ENCODE measurements around the gene PAM. TPM values are rescaled to one million over a fixed set of nuclear protein-coding genes. Genes with fewer than 3 reads are reported as not detected.
A peak's percentile ranks its signal among the peaks of the same experiment; 100 is the strongest.

The PAM gene
- total RNA-seq, 1 experiment from 2014 or later = 257 TPM

- ChIA-PET POLR2A (interaction anchor here (1.0 to 1.3 kb wide), 2 partner anchors 40 to 110 kb away, joined by 4 read pairs; no protein-coding TSS in a partner anchor), RAD21 (ENCODE audit: low non-redundant PET in 1 of 2, low total read pairs in 2 of 2, uncharacterized antibody in 2 of 2, unreplicated experiment in 2 of 2) (no interaction called here), CTCF (interaction anchor here (1.1 to 1.2 kb wide), 2 partner anchors 24 to 74 kb away, joined by 3 to 4 read pairs; no protein-coding TSS in a partner anchor)
- H2AFZ ChIP-seq (ENCODE audit: low read depth, low read length, poor library complexity, severe bottlenecking) = no peak overlapping the region
- no peaks in the 10 kb centered on the region for H3K9me3 ChIP-seq (ENCODE audit: control insufficient read depth in 1 of 2, insufficient read depth in 1 of 2, low read depth in 1 of 2, low read length in 2 of 2)
- H3K4me2 ChIP-seq (ENCODE audit: low read length) = peak overlapping the region; percentile 91
- ATAC-seq (peak; percentile 78), DNase-seq (ENCODE audit: low read depth, low spot score) (peak; percentile 69)
- peak overlapping the region; percentile 95 to 99 for H3K4me3 ChIP-seq (replicated peaks in 1 of 2; ENCODE audit: low read depth in 1 of 2, low read length in 2 of 2)
- TSS peak; percentile 83 for BruUV-seq (replicated peaks)
- H4K20me1 ChIP-seq (ENCODE audit: insufficient read depth) = no peaks in the 10 kb centered on the region
- no peaks in the 10 kb centered on the region for H3K27me3 ChIP-seq (ENCODE audit: insufficient read depth, low read length)
- H3K9me2 ChIP-seq (ENCODE audit: insufficient read depth) = no peaks in the 10 kb centered on the region
- intact Hi-C loops (cut with micrococcal nuclease) = no loop called here
- H3K27ac ChIP-seq (ENCODE audit: low read depth, low read length) = peak overlapping the region; percentile 82
- H3K9ac ChIP-seq (ENCODE audit: low read length) = peak overlapping the region; percentile 95
- H3K4me1 ChIP-seq (ENCODE audit: control insufficient read depth in 1 of 2, insufficient read depth in 2 of 2, low read length in 2 of 2) = peaks cover 18 to 36% of the 10 kb centered on the region in 2 experiments
- no peaks in the 10 kb centered on the region for H3K36me3 ChIP-seq (ENCODE audit: control insufficient read depth in 1 of 2, insufficient read depth in 2 of 2, low read length in 2 of 2)
- peaks cover 55% of the 10 kb centered on the region for H3K79me2 ChIP-seq (ENCODE audit: insufficient read depth, low read length)
- TF ChIP-seq TCF7L2 (IDR thresholded peaks at IDR 0.05; ENCODE audit: borderline replicate concordance, extremely low read depth, insufficient read depth, insufficient read length) (peak; percentile 22), ZNF274 (IDR thresholded peaks at IDR 0.05; ENCODE audit: low read depth, low read length) (no peak), EZH2 (IDR thresholded peaks at IDR 0.05) (no peak), ATF3 (IDR thresholded peaks at IDR 0.05) (no peak), SP1 (IDR thresholded peaks at IDR 0.05; ENCODE audit: low read depth) (peak; percentile 53; the same call in 1 of the 2 replicates), EGR1 (IDR thresholded peaks at IDR 0.05; ENCODE audit: low read depth) (no peak), ELF1 (IDR thresholded peaks at IDR 0.05; ENCODE audit: borderline replicate concordance, low read depth) (no peak), CTCF (IDR thresholded peaks at IDR 0.05 in 2 of 3, conservative IDR thresholded peaks at IDR 0.05 in 1 of 3; ENCODE audit: borderline replicate concordance in 1 of 3, insufficient read depth in 1 of 3, low read depth in 2 of 3, low read length in 2 of 3) (no peak), RAD21 (IDR thresholded peaks at IDR 0.05; ENCODE audit: low read depth) (no peak), POLR2A (IDR thresholded peaks at IDR 0.05; ENCODE audit: borderline replicate concordance, extremely low read depth, insufficient read depth, insufficient read length) (no peak), CEBPB (IDR thresholded peaks at IDR 0.05; ENCODE audit: low read depth) (no peak), FOSL1 (IDR thresholded peaks at IDR 0.05; ENCODE audit: low read depth) (peak; percentile 53), REST (IDR thresholded peaks at IDR 0.05; ENCODE audit: low read depth) (no peak), SRF (IDR thresholded peaks at IDR 0.05; ENCODE audit: low read depth) (no peak), ZBTB33 (IDR thresholded peaks at IDR 0.05; ENCODE audit: extremely low read depth, insufficient replicate concordance, low read length) (no peak), EZH2phosphoT487 (IDR thresholded peaks at IDR 0.05; ENCODE audit: borderline replicate concordance) (no peak), JUND (IDR thresholded peaks at IDR 0.05) (peak; percentile 72), YY1 (IDR thresholded peaks at IDR 0.05; ENCODE audit: extremely low read depth, insufficient replicate concordance, low read depth, low read length) (no peak), CBX3 (IDR thresholded peaks at IDR 0.05; ENCODE audit: low read depth) (no peak), ZFX (IDR thresholded peaks at IDR 0.05) (no peak), SIN3A (IDR thresholded peaks at IDR 0.05; ENCODE audit: low read depth) (peak; percentile 76)
Observed at GRCh38 chr5:102755686-102756371, 724 bp downstream of the PAM start.
